HepG2 (cell line): Measurements from ENCODE around the gene TRDMT1. TPM values are rescaled to one million over a fixed set of nuclear protein-coding genes. Genes with fewer than 3 reads are reported as not detected.
A peak's percentile ranks its signal among the peaks of the same experiment; 100 is the strongest.

ENCODE experiments used
- AHR ChIP-seq: IDR thresholded peaks from 2 replicates; pipeline ENCODE4 v1.6.1; 2018; ENCODE audit warnings: missing genetic modification reagents, missing compliant biosample characterization
- ARHGAP35 ChIP-seq: sonication (generic); formaldehyde crosslinking; IDR thresholded peaks from 2 replicates; pipeline ENCODE4 v1.9.0; 2022; ENCODE audit warnings: mild to moderate bottlenecking, inconsistent platforms, moderate library complexity, missing genetic modification reagents, borderline replicate concordance
- CHD4 ChIP-seq: fragments of 200-600 bp; sonication (generic); IDR thresholded peaks from 2 replicates; pipeline ENCODE4 v1.7.0; 2017; ENCODE audit warnings: mild to moderate bottlenecking, low read length, borderline replicate concordance
- FOSL2 ChIP-seq: sonication (generic); formaldehyde crosslinking; IDR thresholded peaks from 2 replicates; pipeline ENCODE4 v1.4.0; 2020; ENCODE audit warnings: missing genetic modification reagents
- GMEB2 ChIP-seq: IDR thresholded peaks from 2 replicates; pipeline ENCODE4 v1.6.1; 2016; ENCODE audit warnings: missing biosample characterization, missing genetic modification reagents, low read depth
- HMGA1 ChIP-seq: sonication (generic); formaldehyde crosslinking; conservative IDR thresholded peaks from 2 replicates; pipeline ENCODE4 v1.4.0; 2020; ENCODE audit warnings: missing genetic modification reagents
- LRRFIP1 ChIP-seq: sonication (generic); formaldehyde crosslinking; conservative IDR thresholded peaks from 2 replicates; pipeline ENCODE4 v1.4.0; 2020; ENCODE audit warnings: missing genetic modification reagents
- MXD3 ChIP-seq: IDR thresholded peaks from 2 replicates; pipeline ENCODE4 v1.6.1; 2016; ENCODE audit warnings: mild to moderate bottlenecking, missing biosample characterization, missing genetic modification reagents
- NFE2 ChIP-seq: sonication (generic); formaldehyde crosslinking; IDR thresholded peaks from 2 replicates; pipeline ENCODE4 v1.4.0; 2020; ENCODE audit warnings: missing genetic modification reagents
- NFKB2 ChIP-seq: sonication (generic); formaldehyde crosslinking; IDR thresholded peaks from 2 replicates; pipeline ENCODE4 v1.4.0; 2020; ENCODE audit warnings: missing genetic modification reagents, borderline replicate concordance
- NFKBIZ ChIP-seq: IDR thresholded peaks from 2 replicates; pipeline ENCODE4 v1.6.1; 2018; ENCODE audit warnings: missing genetic modification reagents, missing compliant biosample characterization
- NR2C2 ChIP-seq: sonication (generic); formaldehyde crosslinking; IDR thresholded peaks from 2 replicates; pipeline ENCODE4 v1.4.0; 2020; ENCODE audit warnings: missing genetic modification reagents, mild to moderate bottlenecking, moderate library complexity, borderline replicate concordance
- SCMH1 ChIP-seq: sonication (generic); formaldehyde crosslinking; IDR thresholded peaks from 2 replicates; pipeline ENCODE4 v1.9.0; 2021; ENCODE audit warnings: missing genetic modification reagents, mild to moderate bottlenecking, borderline replicate concordance
- SMYD3 ChIP-seq: sonication (generic); formaldehyde crosslinking; IDR thresholded peaks from 2 replicates; pipeline ENCODE4 v1.8.1; 2023; ENCODE audit warnings: mild to moderate bottlenecking, missing genetic modification reagents
- TBL1XR1 ChIP-seq: fragments of 150-350 bp; IDR thresholded peaks from 2 replicates; pipeline ENCODE4 v1.6.1; 2014; ENCODE audit warnings: borderline replicate concordance, low read length; ENCODE audit not compliant: partially characterized antibody
- ZNF235 ChIP-seq: sonication (generic); formaldehyde crosslinking; IDR thresholded peaks from 2 replicates; pipeline ENCODE4 v1.8.1; 2023; ENCODE audit warnings: mild to moderate bottlenecking, missing genetic modification reagents, borderline replicate concordance
- ZNF383 ChIP-seq: sonication (generic); formaldehyde crosslinking; IDR thresholded peaks from 2 replicates; pipeline ENCODE4 v1.4.0; 2020; ENCODE audit warnings: missing genetic modification reagents, mild to moderate bottlenecking, borderline replicate concordance
- ZNF432 ChIP-seq: sonication (generic); formaldehyde crosslinking; IDR thresholded peaks from 2 replicates; pipeline ENCODE4 v1.5.0; 2020; ENCODE audit warnings: missing genetic modification reagents, mild to moderate bottlenecking, borderline replicate concordance
- ZNF513 ChIP-seq: sonication (generic); formaldehyde crosslinking; conservative IDR thresholded peaks from 2 replicates; pipeline ENCODE4 v1.5.0; 2020; ENCODE audit warnings: missing genetic modification reagents
- ZSCAN25 ChIP-seq: sonication (generic); formaldehyde crosslinking; IDR thresholded peaks from 2 replicates; pipeline ENCODE4 v1.8.0; 2022; ENCODE audit warnings: mild to moderate bottlenecking, missing genetic modification reagents
- ZSCAN5A ChIP-seq: sonication (generic); formaldehyde crosslinking; IDR thresholded peaks from 2 replicates; pipeline ENCODE4 v1.8.0; 2022; ENCODE audit warnings: mild to moderate bottlenecking, missing genetic modification reagents, borderline replicate concordance
- polyA plus RNA-seq, 8 experiments: library from polyadenylated mRNA; depleted of rRNA in 3 of 8; stranded (reverse) in 7 of 8; unstranded in 1 of 8; fragments of >200 nt; fragmentation: Illumina TruSeq in 4 of 8; extraction: Trizol in 4 of 8; gene quantifications; 2 replicates each; pipeline versions ENCODE4 v1.2.1 to v1.2.3, GENCODE V29; 2011 to 2016; ENCODE audit warnings: low read depth in 4 of 8, missing spikeins in 1 of 8, mixed read lengths in 1 of 8; ENCODE audit not compliant: insufficient read depth in 1 of 8
- total RNA-seq, 5 experiments: library from RNA; depleted of rRNA; stranded (reverse); fragments of >200 nt; fragmentation: Illumina TruSeq; extraction: Trizol; gene quantifications; 2 replicates each; pipeline ENCODE4 v1.2.3, GENCODE V29; 2016; ENCODE audit warnings: low read depth in 1 of 5

TRDMT1 gene
- total and polyA plus RNA-seq, 2 of the 13 experiments (the other 11 are each of a cell fraction or from before 2014, with no cell fraction given): 2.0 to 3.0 TPM

- TF ChIP-seq ZSCAN25 (no peak), NFKBIZ (CRISPR knock-in tag) (peak; percentile 72; the same call in 1 of the 2 replicates), ZNF235 (CRISPR knock-in tag) (peak; percentile 88; the same call in 1 of the 2 replicates), HMGA1 (CRISPR knock-in tag) (no peak), GMEB2 (CRISPR knock-in tag) (no peak; the same call in 1 of the 2 replicates), ZNF432 (CRISPR knock-in tag) (no peak), CHD4 (no peak), ZNF383 (CRISPR knock-in tag) (no peak), SMYD3 (CRISPR knock-in tag) (peak; percentile 48; the same call in 1 of the 2 replicates), ZNF513 (CRISPR knock-in tag) (no peak), ARHGAP35 (0 out of 2 replicates have a peak, but pooled peaks have one; percentile 66), ZSCAN5A (CRISPR knock-in tag) (no peak; the same call in 1 of the 2 replicates), TBL1XR1 (peak; percentile 70), NFKB2 (peak; percentile 83; the same call in 1 of the 2 replicates), LRRFIP1 (no peak), AHR (CRISPR knock-in tag) (peak; percentile 86; the same call in 1 of the 2 replicates), FOSL2 (CRISPR knock-in tag) (peak; percentile 66), NFE2 (CRISPR knock-in tag) (no peak), SCMH1 (CRISPR knock-in tag) (peak; percentile 72; the same call in 1 of the 2 replicates), MXD3 (CRISPR knock-in tag) (peak; percentile 87; the same call in 1 of the 2 replicates), NR2C2 (CRISPR knock-in tag) (peak; percentile 70; the same call in 1 of the 2 replicates)
Measured at GRCh38 chr10:17200912-17201793, at the start of gene TRDMT1 (continued).
